Mammary epithelial cell (primary cell): ENCODE results near the gene CIROP.

Source experiments
- CTCF ChIP-seq, 2 donors: IDR thresholded peaks in 1 of 2; conservative IDR thresholded peaks in 1 of 2; 2 replicates each; pipeline ENCODE4 v1.5.1; 2011 to 2012; ENCODE audit warnings: inconsistent platforms in 2 of 2, low read length in 2 of 2, mild to moderate bottlenecking in 2 of 2, control low read depth in 1 of 2, low read depth in 1 of 2; ENCODE audit not compliant: insufficient read depth in 1 of 2; ENCODE audit errors: extremely low read depth in 1 of 2
- EZH2 ChIP-seq: IDR thresholded peaks from 2 replicates; pipeline ENCODE4 v1.6.1; 2012; ENCODE audit warnings: low read length, inconsistent platforms, borderline replicate concordance

GRCh38 chr14:23093104-23093503 lies 11.7 kb downstream of the CIROP start:
- TF ChIP-seq EZH2 (no peak), CTCF (conservative IDR thresholded peaks at IDR 0.05 in 1 of 2, IDR thresholded peaks at IDR 0.05 in 1 of 2; ENCODE audit: extremely low read depth in 1 of 2, insufficient read depth in 1 of 2, low read depth in 1 of 2, low read length in 2 of 2) (no peak)
